Measurements from ENCODE around the gene CCN2.

DNA sequence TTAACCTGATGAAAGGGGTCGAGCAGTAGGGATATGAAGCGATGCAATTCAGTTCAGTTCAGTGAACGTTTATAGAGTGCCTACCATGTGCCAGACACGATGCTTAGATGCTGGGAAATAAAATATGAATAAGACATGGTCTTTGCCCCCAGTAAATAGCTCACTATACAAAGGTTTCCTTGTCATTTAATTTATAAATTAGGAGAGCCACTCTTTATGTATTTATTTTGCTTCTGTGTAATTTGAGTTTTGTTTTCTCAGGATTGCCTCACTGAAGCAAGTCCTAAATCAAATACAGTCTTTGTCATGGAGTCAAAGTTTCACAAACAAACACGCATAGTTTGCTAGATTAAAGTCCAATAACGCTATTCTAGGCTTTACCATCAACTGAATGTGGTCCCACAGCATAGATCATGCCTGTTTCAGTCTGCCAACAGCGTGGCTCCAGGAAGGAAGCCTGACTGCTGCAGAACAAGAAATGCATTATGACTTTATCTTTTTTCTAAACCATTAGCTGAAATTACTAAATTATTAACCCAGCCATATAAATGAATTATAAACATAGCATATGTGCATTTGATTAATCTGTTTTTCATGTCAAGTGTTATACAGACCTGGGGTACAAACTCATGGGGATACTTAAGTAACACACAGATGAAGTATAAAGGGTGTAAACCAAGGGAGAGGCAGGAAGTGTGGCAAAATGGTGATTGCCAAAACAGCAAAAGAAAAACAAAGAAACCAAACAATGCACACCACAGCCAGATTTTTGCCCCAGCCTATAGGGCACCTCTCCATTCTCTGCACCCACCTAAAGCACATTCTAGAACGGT is 29.8 kb upstream of the CCN2 start:
- TF ChIP-seq CTCF (conservative IDR thresholded peaks at IDR 0.05), result no peak
- no peak for TF ChIP-seq EZH2 (IDR thresholded peaks at IDR 0.05; ENCODE audit: low read depth)
